Liver (tissue), 9 donors: ENCODE data around the gene MYO9A. TPM values are rescaled to one million over a fixed set of nuclear protein-coding genes. Genes with fewer than 3 reads are reported as not detected.

Source experiments
- DNase-seq: peaks from one replicate; pipeline ENCODE4 v3.0.0-alpha.2; 2017; ENCODE audit warnings: low spot score
- H3K27ac ChIP-seq, 2 donors: one replicate each; pipeline ENCODE4 v1.7.0; 2013; ENCODE audit warnings: inconsistent platforms in 2 of 2, low read length in 2 of 2, control low read depth in 1 of 2, low read depth in 1 of 2, mild to moderate bottlenecking in 1 of 2
- H3K27me3 ChIP-seq, 4 donors: one replicate each; pipeline versions ENCODE4 v1.6.1 to v1.7.0; 2013; ENCODE audit warnings: low read length in 3 of 4, inconsistent platforms in 1 of 4, mild to moderate bottlenecking in 1 of 4, moderate library complexity in 1 of 4; ENCODE audit not compliant: control insufficient read depth in 4 of 4, insufficient read depth in 4 of 4
- H3K36me3 ChIP-seq, 4 donors: one replicate each; pipeline versions ENCODE4 v1.6.1 to v1.7.0; 2013; ENCODE audit warnings: low read length in 3 of 4, mild to moderate bottlenecking in 3 of 4, low read depth in 1 of 4, moderate library complexity in 1 of 4; ENCODE audit not compliant: control insufficient read depth in 4 of 4, insufficient read depth in 3 of 4
- H3K4me1 ChIP-seq, 4 donors: one replicate each; pipeline versions ENCODE4 v1.6.1 to v1.7.0; 2013; ENCODE audit warnings: low read length in 3 of 4, mild to moderate bottlenecking in 3 of 4, moderate library complexity in 1 of 4; ENCODE audit not compliant: control insufficient read depth in 4 of 4, insufficient read depth in 4 of 4
- H3K4me3 ChIP-seq, 3 donors: one replicate each; pipeline versions ENCODE4 v1.6.1 to v1.7.0; 2013; ENCODE audit warnings: low read length in 3 of 3, control low read depth in 1 of 3, low read depth in 1 of 3, mild to moderate bottlenecking in 1 of 3
- H3K9ac ChIP-seq, 2 donors: one replicate each; pipeline ENCODE4 v1.7.0; 2013; ENCODE audit warnings: low read length in 2 of 2, mild to moderate bottlenecking in 2 of 2, moderate library complexity in 2 of 2, control low read depth in 1 of 2, low read depth in 1 of 2
- H3K9me3 ChIP-seq, 4 donors: one replicate each; pipeline versions ENCODE4 v1.6.1 to v1.7.0; 2013; ENCODE audit warnings: low read length in 3 of 4; ENCODE audit not compliant: control insufficient read depth in 4 of 4
- CTCF ChIP-seq: fragments of 150-350 bp; IDR thresholded peaks from 2 replicates; pipeline ENCODE4 v1.5.1; 2017; ENCODE audit warnings: improper control_type of control experiment, low read depth, low read length; ENCODE audit not compliant: missing input control
- FOXA1 ChIP-seq: IDR thresholded peaks from 2 replicates; pipeline ENCODE4 v1.6.1; 2016; ENCODE audit warnings: antibody characterized with exemption
- GABPA ChIP-seq, 2 donors: IDR thresholded peaks in 1 of 2; conservative IDR thresholded peaks in 1 of 2; 2 replicates each; pipeline ENCODE4 v1.6.1; 2016; ENCODE audit warnings: antibody characterized with exemption in 2 of 2, mild to moderate bottlenecking in 1 of 2, moderate library complexity in 1 of 2
- HNF4G ChIP-seq: IDR thresholded peaks from 2 replicates; pipeline ENCODE4 v1.6.1; 2016; ENCODE audit warnings: antibody characterized with exemption
- JUND ChIP-seq, 2 donors: IDR thresholded peaks; 2 replicates each; pipeline ENCODE4 v1.6.1; 2016; ENCODE audit warnings: antibody characterized with exemption in 2 of 2
- MAX ChIP-seq: IDR thresholded peaks from 2 replicates; pipeline ENCODE4 v1.6.1; 2016; ENCODE audit warnings: antibody characterized with exemption
- RXRA ChIP-seq, 2 donors: IDR thresholded peaks; 2 replicates each; pipeline ENCODE4 v1.6.1; 2017 to 2018; ENCODE audit warnings: antibody characterized with exemption in 2 of 2, mild to moderate bottlenecking in 1 of 2
- TAF1 ChIP-seq: conservative IDR thresholded peaks from 2 replicates; pipeline ENCODE4 v1.6.1; 2016; ENCODE audit warnings: antibody characterized with exemption, mild to moderate bottlenecking
- ZBTB33 ChIP-seq: IDR thresholded peaks from 2 replicates; pipeline ENCODE4 v1.6.1; 2016; ENCODE audit warnings: antibody characterized with exemption
- WGBS: extraction: QIAGEN DNeasy Blood & Tissue Kit; methylation state at CpG from one replicate; pipeline ENCODE4 v1.1.7; 2013; 5-methylcytosine and 5-hydroxymethylcytosine counted together
- polyA plus RNA-seq, 2 donors: library from polyadenylated mRNA; stranded (reverse) in 1 of 2; unstranded in 1 of 2; fragments of 200-250 nt in 1 of 2; fragments of >200 nt in 1 of 2; fragmentation: Nextera tagmentation in 1 of 2; extraction: Ambion mirVana in 1 of 2; gene quantifications; one replicate each; pipeline versions ENCODE4 v1.2.1 to v1.2.3, GENCODE V29; 2013 to 2015
- total RNA-seq, 2 donors: library from RNA; depleted of rRNA; stranded (reverse); fragments of >200 nt; gene quantifications; one replicate each; pipeline ENCODE4 v1.2.3, GENCODE V29; 2014
- donor health status: healthy.
- donor health status: healthy.
- donor health status: healthy.
- donor health status: healthy.
- donor health status: healthy.

The MYO9A gene
- total and polyA plus RNA-seq, 4 donors, result 1.4 to 14.9 (median 8.4) TPM

- H3K4me1 ChIP-seq, result no peaks in the 10 kb centered on the region
- no peaks in the 10 kb centered on the region for H3K9me3 ChIP-seq
- no peak for DNase-seq
- TF ChIP-seq MAX (no peak), JUND (IDR thresholded peaks at IDR 0.05) (no peak), GABPA (IDR thresholded peaks at IDR 0.05 in 1 of 2, conservative IDR thresholded peaks at IDR 0.05 in 1 of 2) (no peak), CTCF (no peak), RXRA (IDR thresholded peaks at IDR 0.05) (no peak), FOXA1 (no peak), HNF4G (no peak), ZBTB33 (no peak)
- no peak overlapping the region for H3K27ac ChIP-seq
- 94% methylated on average over 4 of the region's 4 CpGs for WGBS
- no peak overlapping the region for H3K4me3 ChIP-seq
- H3K27me3 ChIP-seq, result no peaks in the 10 kb centered on the region
- no peaks in the 10 kb centered on the region for H3K36me3 ChIP-seq
- no peak overlapping the region for H3K9ac ChIP-seq
These were observed 12.3 kb upstream of the MYO9A start for GRCh38 chr15:72130272-72130671.

- Histone ChIP-seq H3K9me3 (no peaks in the 10 kb centered on the region), H3K4me3 (no peak overlapping the region), H3K36me3 (no peaks in the 10 kb centered on the region), H3K4me1 (no peaks in the 10 kb centered on the region), H3K27me3 (no peaks in the 10 kb centered on the region), H3K9ac (no peak overlapping the region), H3K27ac (no peak overlapping the region)
- TF ChIP-seq HNF4G (no peak), CTCF (no peak), ZBTB33 (no peak), TAF1 (no peak)
- DNase-seq, result no peak
These were observed 10.4 kb upstream of the MYO9A start for GRCh38 chr15:72128359-72128758.
